Stimulated activated CD8-positive, alpha-beta memory T cell treated with anti-CD3 and anti-CD28 coated beads, Interleukin-15, amount 100 ng/mL, for 24 hours (primary cell): ENCODE measurements around the gene XPO1.
A peak's percentile ranks its signal among the peaks of the same experiment; 100 is the strongest.
"Not testable (repeated sequence)": the region's sequence is repeated elsewhere in the genome, so short reads cannot be mapped to it uniquely, and the experiment has no call there.

Source experiments
- DNase-seq: peaks from one replicate; pipeline ENCODE4 v3.0.0-alpha.2; 2020; ENCODE audit warnings: low read depth

Gene XPO1

GRCh38 chr2:61538200-61538919 lies at the start of gene XPO1:
Gene XPO1 (minus strand): TSS chr2:61538356. CDS start chr2:61533897, 4,459 bp downstream.
- DNase-seq: peak; percentile 95

GRCh38 chr2:61586928-61587327 lies 48.8 kb upstream of the XPO1 start:
- not testable (repeated sequence) for DNase-seq

- no peak for DNase-seq
Measured at GRCh38 chr2:61585383-61585782, 47.2 kb upstream of the XPO1 start.

- DNase-seq: not testable (repeated sequence)
Measured at GRCh38 chr2:61584368-61584767, 46.2 kb upstream of the XPO1 start.

GRCh38 chr2:61582165-61582564 lies 44.0 kb upstream of the XPO1 start:
- no peak for DNase-seq

GRCh38 chr2:61581716-61582115 lies 43.6 kb upstream of the XPO1 start:
- DNase-seq: no peak

- no peak for DNase-seq
Measured at GRCh38 chr2:61575447-61575859, 37.3 kb upstream of the XPO1 start.

- no peak for DNase-seq
Measured at GRCh38 chr2:61566566-61566965, 28.4 kb upstream of the XPO1 start.

GRCh38 chr2:61562615-61563014 lies 24.5 kb upstream of the XPO1 start:
- no peak for DNase-seq

- DNase-seq: no peak
Measured at GRCh38 chr2:61558160-61558559, 20.0 kb upstream of the XPO1 start.

- DNase-seq: no peak
Measured at GRCh38 chr2:61557381-61557780, 19.2 kb upstream of the XPO1 start.

GRCh38 chr2:61554604-61555003 lies 16.4 kb upstream of the XPO1 start:
- no peak for DNase-seq

- DNase-seq: no peak
Measured at GRCh38 chr2:61550375-61551209, 12.4 kb upstream of the XPO1 start.

- no peak for DNase-seq
Measured at GRCh38 chr2:61549546-61549945, 11.4 kb upstream of the XPO1 start.

GRCh38 chr2:61543062-61543461 lies 4.9 kb upstream of the XPO1 start:
- DNase-seq: no peak

- DNase-seq: not testable (repeated sequence)
Measured at GRCh38 chr2:61540167-61540566, 2.0 kb upstream of the XPO1 start.

- no peak for DNase-seq
Measured at GRCh38 chr2:61538920-61539520, 864 bp upstream of the XPO1 start.

GRCh38 chr2:61537950-61538199 lies 281 bp downstream of the XPO1 start:
- no peak for DNase-seq

GRCh38 chr2:61537277-61537949 lies 743 bp downstream of the XPO1 start:
- DNase-seq: peak; percentile 19

GRCh38 chr2:61536572-61537276 lies 1.4 kb downstream of the XPO1 start:
- peak; percentile 49 for DNase-seq

GRCh38 chr2:61536180-61536571 lies 2.0 kb downstream of the XPO1 start:
- DNase-seq: no peak

GRCh38 chr2:61535449-61535848 lies 2.7 kb downstream of the XPO1 start:
- DNase-seq: no peak
